GM18498 (cell line): Measurements from ENCODE around the gene DMGDH.
A peak's percentile ranks its signal among the peaks of the same experiment; 100 is the strongest.

Experiments used
- ATAC-seq: cut with Tn5 transposase; IDR thresholded peaks from one replicate; pipeline ENCODE4 v1.9.1; 2021; ENCODE audit warnings: mild to moderate bottlenecking, moderate library complexity; ENCODE audit not compliant: unreplicated experiment

DMGDH gene

GRCh38 chr5:78979909-78980308 is 89.6 kb downstream of the DMGDH start:
- ATAC-seq, result no peak

GRCh38 chr5:78979117-78979742 is 90.2 kb downstream of the DMGDH start:
- no peak for ATAC-seq

- ATAC-seq, result no peak
These were observed 94.4 kb downstream of the DMGDH start for GRCh38 chr5:78975035-78975434.

- ATAC-seq, result no peak
These were observed 94.9 kb downstream of the DMGDH start for GRCh38 chr5:78974601-78975000.

- ATAC-seq, result no peak
These were observed 95.5 kb downstream of the DMGDH start for GRCh38 chr5:78974011-78974410.

- no peak for ATAC-seq
These were observed 96.6 kb downstream of the DMGDH start for GRCh38 chr5:78972654-78973428.

GRCh38 chr5:78971998-78972397 is 97.5 kb downstream of the DMGDH start:
- ATAC-seq, result no peak

- no peak for ATAC-seq
These were observed 100.7 kb downstream of the DMGDH start for GRCh38 chr5:78968781-78969180.

GRCh38 chr5:78964889-78965288 is 104.6 kb downstream of the DMGDH start:
- no peak for ATAC-seq

GRCh38 chr5:78961743-78962142 is 107.7 kb downstream of the DMGDH start:
- no peak for ATAC-seq

- no peak for ATAC-seq
These were observed 109.7 kb downstream of the DMGDH start for GRCh38 chr5:78959767-78960166.

GRCh38 chr5:78958672-78959445 is 110.6 kb downstream of the DMGDH start:
- ATAC-seq, result no peak

- ATAC-seq, result no peak
These were observed 112.6 kb downstream of the DMGDH start for GRCh38 chr5:78956901-78957300.

GRCh38 chr5:78953092-78953800 is 116.2 kb downstream of the DMGDH start:
- peak; percentile 71 for ATAC-seq
